A549 (cell line): ENCODE results near the gene TBC1D25. TPM values are rescaled to one million over a fixed set of nuclear protein-coding genes. Genes with fewer than 3 reads are reported as not detected.
A peak's percentile ranks its signal among the peaks of the same experiment; 100 is the strongest.

ENCODE experiments used
- ATAC-seq, 2 experiments: fragments of 200-7000 bp in 1 of 2; fragments of >200 bp in 1 of 2; cut with Nextera tagmentation in 1 of 2; cut with Tn5 transposase in 1 of 2; 3 replicates each; pipeline versions ENCODE4 v1.8.0 to v1.9.1; 2018 to 2020; ENCODE audit warnings: mild to moderate bottlenecking in 1 of 2, moderate library complexity in 1 of 2
- CTCF ChIA-PET: fragments of 300-600 bp; sonication (Branson Sonifier 250); formaldehyde crosslinking; extraction: SDS; loops from one replicate; lab custom pipeline; 2021; ENCODE audit warnings: antibody characterized with exemption, inconsistent platforms; lab: Yijun Ruan, JAX
- POLR2A ChIA-PET: fragments of 350-600 bp; formaldehyde crosslinking; extraction: SDS; loops from one replicate; lab custom pipeline; 2021; ENCODE audit warnings: antibody characterized with exemption, inconsistent platforms; lab: Yijun Ruan, JAX
- DNase-seq, 2 experiments: peaks; one replicate each; pipeline versions ENCODE4 v3.0.0 to v3.0.0-alpha.2; 2011 to 2016; ENCODE audit warnings: low read depth in 1 of 2, low spot score in 1 of 2
- FAIRE-seq: peaks from 2 replicates; lab custom pipeline; 2011; peaks lifted over from hg19 to GRCh38; lab: Jason Lieb, UNC
- H3K27ac ChIP-seq, 2 experiments: fragments of >200 bp; sonication (Bioruptor Twin); formaldehyde crosslinking; 3 replicates each; pipeline ENCODE4 v1.5.1; 2016 to 2017
- H3K4me1 ChIP-seq: fragments of >200 bp; sonication (Bioruptor Twin); formaldehyde crosslinking; 3 replicates; pipeline ENCODE4 v1.6.1; 2016
- H3K4me2 ChIP-seq: fragments of >200 bp; sonication (Bioruptor Twin); formaldehyde crosslinking; 3 replicates; pipeline ENCODE4 v1.6.1; 2016
- H3K4me3 ChIP-seq: fragments of >200 bp; sonication (Bioruptor Twin); formaldehyde crosslinking; 3 replicates; pipeline ENCODE4 v1.5.1; 2016
- H3K9me3 ChIP-seq: fragments of >200 bp; sonication (Bioruptor Twin); formaldehyde crosslinking; 3 replicates; pipeline ENCODE4 v1.6.1; 2016
- CBX2 ChIP-seq: fragments of 200-600 bp; sonication (generic); IDR thresholded peaks from 2 replicates; pipeline ENCODE4 v1.6.1; 2016; ENCODE audit warnings: low read depth, mild to moderate bottlenecking, borderline replicate concordance
- CEBPB ChIP-seq, 2 experiments: fragments of >200 bp in 1 of 2; sonication (Bioruptor Twin) in 1 of 2; formaldehyde crosslinking in 1 of 2; IDR thresholded peaks; 2 replicates each; pipeline ENCODE4 v1.6.1; 2012 to 2016
- CHD2 ChIP-seq: fragments of 150-350 bp; IDR thresholded peaks from 2 replicates; pipeline ENCODE4 v1.6.1; 2014; ENCODE audit warnings: low read length; ENCODE audit not compliant: partially characterized antibody
- E2F6 ChIP-seq: IDR thresholded peaks from 2 replicates; pipeline ENCODE4 v1.6.1; 2012; ENCODE audit warnings: low read depth, borderline replicate concordance
- EHF ChIP-seq: fragments of 250-450 bp; sonication (Bioruptor Pico); IDR thresholded peaks from 2 replicates; pipeline ENCODE4 v1.5.0; 2020; ENCODE audit warnings: mild to moderate bottlenecking
- EHMT2 ChIP-seq: fragments of 200-600 bp; sonication (generic); IDR thresholded peaks from 2 replicates; pipeline ENCODE4 v1.6.1; 2016; ENCODE audit warnings: antibody characterized with exemption, low read depth, mild to moderate bottlenecking, moderate library complexity
- EP300 ChIP-seq, 2 experiments: fragments of >200 bp; sonication (Bioruptor Twin); formaldehyde crosslinking; IDR thresholded peaks; 2 replicates in 1 of 2; 3 replicates in 1 of 2; pipeline ENCODE4 v1.6.1; 2016 to 2017
- FOSB ChIP-seq: fragments of 250-450 bp; sonication (Bioruptor Pico); IDR thresholded peaks from 2 replicates; pipeline ENCODE4 v1.5.0; 2020; ENCODE audit warnings: mild to moderate bottlenecking, moderate library complexity
- HMGXB4 ChIP-seq: fragments of 250-450 bp; sonication (Bioruptor Pico); IDR thresholded peaks from 2 replicates; pipeline ENCODE4 v1.5.0; 2021; ENCODE audit warnings: mild to moderate bottlenecking, moderate library complexity, borderline replicate concordance
- HOXA7 ChIP-seq: fragments of 250-450 bp; sonication (Bioruptor Pico); IDR thresholded peaks from 2 replicates; pipeline ENCODE4 v1.5.0; 2020; ENCODE audit warnings: mild to moderate bottlenecking, moderate library complexity
- JUNB ChIP-seq: fragments of >200 bp; sonication (Bioruptor Twin); formaldehyde crosslinking; IDR thresholded peaks from 2 replicates; pipeline ENCODE4 v1.6.1; 2016
- KDM1A ChIP-seq: fragments of 200-600 bp; sonication (generic); IDR thresholded peaks from 2 replicates; pipeline ENCODE4 v1.6.1; 2016; ENCODE audit warnings: low read depth, mild to moderate bottlenecking
- MAFK ChIP-seq: fragments of 450-650 bp; IDR thresholded peaks from 2 replicates; pipeline ENCODE4 v1.6.1; 2014; ENCODE audit not compliant: partially characterized antibody
- MAX ChIP-seq: IDR thresholded peaks from 2 replicates; pipeline ENCODE4 v1.6.1; 2012
- NPAS2 ChIP-seq: fragments of 250-450 bp; sonication (Bioruptor Pico); IDR thresholded peaks from 2 replicates; pipeline ENCODE4 v1.8.0; 2022; ENCODE audit warnings: mild to moderate bottlenecking, moderate library complexity, borderline replicate concordance
- PBX3 ChIP-seq: IDR thresholded peaks from 2 replicates; pipeline ENCODE4 v1.6.1; 2012
- PHF8 ChIP-seq: fragments of 200-600 bp; sonication (generic); IDR thresholded peaks from 2 replicates; pipeline ENCODE4 v1.6.1; 2016; ENCODE audit warnings: low read depth, mild to moderate bottlenecking, antibody characterized with exemption, moderate library complexity, borderline replicate concordance
- POLR2A ChIP-seq: IDR thresholded peaks from 2 replicates; pipeline ENCODE4 v1.6.1; 2012; ENCODE audit warnings: mild to moderate bottlenecking, low read length
- RARB ChIP-seq: fragments of 250-450 bp; sonication (Bioruptor Pico); IDR thresholded peaks from 2 replicates; pipeline ENCODE4 v1.8.0; 2021; ENCODE audit warnings: mild to moderate bottlenecking, moderate library complexity
- RFX5 ChIP-seq: fragments of 450-650 bp; IDR thresholded peaks from 2 replicates; pipeline ENCODE4 v1.7.1; 2014; ENCODE audit warnings: antibody characterized with exemption, mild to moderate bottlenecking, moderate library complexity
- SREBF2 ChIP-seq: fragments of 450-650 bp; IDR thresholded peaks from 2 replicates; pipeline ENCODE4 v1.6.1; 2014; ENCODE audit warnings: mild to moderate bottlenecking, moderate library complexity
- TFCP2L1 ChIP-seq: fragments of 250-450 bp; sonication (Bioruptor Pico); IDR thresholded peaks from 2 replicates; pipeline ENCODE4 v1.5.0; 2021; ENCODE audit warnings: mild to moderate bottlenecking
- TP53 ChIP-seq: fragments of 250-450 bp; sonication (Bioruptor Pico); IDR thresholded peaks from 2 replicates; pipeline ENCODE4 v1.5.0; 2021; ENCODE audit warnings: mild to moderate bottlenecking, moderate library complexity
- WGBS: methylation state at CpG from one replicate; pipeline ENCODE4 v1.1.6; 2017; ENCODE audit errors: missing lambda C conversion rate; 5-methylcytosine and 5-hydroxymethylcytosine counted together
- polyA plus RNA-seq, 4 experiments: library from polyadenylated mRNA; depleted of rRNA in 3 of 4; stranded (reverse); fragments of >200 nt; fragmentation: RNase III in 1 of 4; extraction: RNeasy Plus Mini Kit Qiagen cat#74134 plus additional on column Dnase treatment in 1 of 4; gene quantifications; 2 replicates in 3 of 4; 3 replicates in 1 of 4; pipeline ENCODE4 v1.2.3, GENCODE V29; 2011 to 2017

Gene TBC1D25
- polyA plus RNA-seq, 2 of the 4 experiments (the other 2 are of a cell fraction) = 8.6 to 13.0 TPM

GRCh38 chrX:48576108-48576507, 36.6 kb downstream of the TBC1D25 start (continued):
- TF ChIP-seq MAX = no peak
- TF ChIP-seq E2F6 = no peak
- no peak for TF ChIP-seq JUNB
- TF ChIP-seq, all 56 proteins: peak for 0

- Histone ChIP-seq H3K4me1 (peaks cover 23% of the 10 kb centered on the region; the same call in 2 of the 3 replicates), H3K4me3 (no peak overlapping the region), H3K4me2 (0 out of 3 replicates have a peak overlapping the region, but pooled peaks have one; percentile 9), H3K27ac (no peak overlapping the region)
- ATAC-seq (no peak), DNase-seq (no peak)
- ChIA-PET POLR2A (interaction anchor here (1.4 to 1.8 kb wide), 2 partner anchors 10 to 20 kb away, joined by 6 to 7 read pairs; no protein-coding TSS in a partner anchor), CTCF (interaction anchor here (0.5 to 0.6 kb wide), 2 partner anchors 18 to 70 kb away, joined by 3 read pairs; partner anchors contain the start of gene PORCN)
- 92% methylated on average over 2 of the region's 2 CpGs for WGBS
- peak; percentile 59; the same call in 1 of the 2 replicates for TF ChIP-seq RARB (CRISPR knock-in tag)
- no peak; the same call in 1 of the 2 replicates for TF ChIP-seq HMGXB4 (CRISPR knock-in tag)
- TF ChIP-seq RFX5 = no peak
- TF ChIP-seq TFCP2L1 (CRISPR knock-in tag) = peak; percentile 88
- TF ChIP-seq MAFK = no peak
- no peak for TF ChIP-seq SREBF2
- peak; percentile 88 for TF ChIP-seq FOSB
- TF ChIP-seq HOXA7 (CRISPR knock-in tag) = peak; percentile 93; the same call in 1 of the 2 replicates
- no peak for TF ChIP-seq NPAS2
- TF ChIP-seq CHD2 = no peak
- peak; percentile 79; the same call in 1 of the 2 replicates for TF ChIP-seq TP53
- TF ChIP-seq, all 56 proteins: peak for 5
- FAIRE-seq = no peak
- no peaks in the 10 kb centered on the region for H3K9me3 ChIP-seq
These were observed 39.2 kb downstream of the TBC1D25 start for GRCh38 chrX:48578661-48579128.

- WGBS = 95% methylated on average over 2 of the region's 3 CpGs
- CTCF ChIA-PET = interaction anchor here (0.5 kb wide), 1 partner anchor 17 kb away, joined by 3 read pairs; no protein-coding TSS in a partner anchor
- no peak overlapping the region for H3K4me2 ChIP-seq
- no peak for FAIRE-seq
- no peak overlapping the region for H3K4me3 ChIP-seq
- peak; percentile 3 to 18; a peak in 1 of 6 replicates for ATAC-seq
- DNase-seq = no peak
- POLR2A ChIA-PET = interaction anchor here (1.4 to 1.8 kb wide), 2 partner anchors 10 to 19 kb away, joined by 6 to 7 read pairs; no protein-coding TSS in a partner anchor
- no peak overlapping the region for H3K27ac ChIP-seq
- TF ChIP-seq EHMT2 (no peak), EHF (no peak), EP300 (IDR thresholded peaks at IDR 0.05) (no peak), PHF8 (no peak), POLR2A (no peak), CEBPB (IDR thresholded peaks at IDR 0.05) (no peak), PBX3 (no peak), KDM1A (no peak), NPAS2 (no peak), CBX2 (no peak)
- TF ChIP-seq, all 56 proteins: peak for 0
- Histone ChIP-seq H3K4me1 (peaks cover 23% of the 10 kb centered on the region; the same call in 2 of the 3 replicates), H3K9me3 (no peaks in the 10 kb centered on the region)
These were observed 39.7 kb downstream of the TBC1D25 start for GRCh38 chrX:48579259-48579658.
